Neural progenitor cell (in vitro differentiated cells): ENCODE results near the gene TFF2.

Source experiments
- CTCF ChIP-seq: fragments of 200-600 bp; sonication (generic); IDR thresholded peaks from 2 replicates; pipeline ENCODE4 v1.5.1; 2017; ENCODE audit warnings: antibody characterized with exemption, mild to moderate bottlenecking
- EZH2 ChIP-seq: fragments of 200-600 bp; sonication (generic); IDR thresholded peaks from 2 replicates; pipeline ENCODE4 v1.6.1; 2017; ENCODE audit warnings: antibody characterized with exemption, mild to moderate bottlenecking, moderate library complexity

- TF ChIP-seq CTCF: no peak
- TF ChIP-seq EZH2: no peak
These were observed 39.6 kb downstream of the TFF2 start for GRCh38 chr21:42311160-42311559.
